Dedifferentiated amniotic fluid mesenchymal stem cell (primary cell): Measurements from ENCODE around the gene ACSS2.

Experiments
- DNase-seq: peaks from one replicate; pipeline ENCODE4 v3.0.0-alpha.2; 2016; ENCODE audit errors: extremely low spot score

Gene ACSS2

GRCh38 chr20:34946661-34947060, 70.2 kb downstream of the ACSS2 start:
- DNase-seq: no peak

- DNase-seq: no peak
These were observed 70.9 kb downstream of the ACSS2 start for GRCh38 chr20:34947336-34947735.

- DNase-seq: peak; percentile 47
These were observed 71.6 kb downstream of the ACSS2 start for GRCh38 chr20:34948030-34948429.

- DNase-seq: no peak
These were observed 72.7 kb downstream of the ACSS2 start for GRCh38 chr20:34949120-34949519.

- no peak for DNase-seq
These were observed 74.8 kb downstream of the ACSS2 start for GRCh38 chr20:34951252-34951651.

- DNase-seq: no peak
These were observed 75.2 kb downstream of the ACSS2 start for GRCh38 chr20:34951652-34952051.

- DNase-seq: no peak
These were observed 76.3 kb downstream of the ACSS2 start for GRCh38 chr20:34952671-34953070.

GRCh38 chr20:34953960-34954359, 77.5 kb downstream of the ACSS2 start:
- DNase-seq: no peak

GRCh38 chr20:34954904-34955230, 78.5 kb downstream of the ACSS2 start:
- DNase-seq: peak; percentile 23

GRCh38 chr20:34955231-34956040, 79.0 kb downstream of the ACSS2 start, which contains the start of the genes GSS and MYH7B:
Gene GSS (minus strand): TSS chr20:34955806. CDS start chr20:34951852, 3,954 bp downstream.
Gene MYH7B (plus strand): TSS chr20:34955868. CDS start chr20:34978006, 22,138 bp downstream.
- DNase-seq: peak; percentile 91

- no peak for DNase-seq
These were observed 79.6 kb downstream of the ACSS2 start for GRCh38 chr20:34956041-34956458.

- DNase-seq: no peak
These were observed 80.5 kb downstream of the ACSS2 start for GRCh38 chr20:34956751-34957472.

- DNase-seq: no peak
These were observed 88.1 kb downstream of the ACSS2 start for GRCh38 chr20:34964486-34964885.

- DNase-seq: no peak
These were observed 88.6 kb downstream of the ACSS2 start for GRCh38 chr20:34965051-34965450.

- DNase-seq: no peak
These were observed 91.0 kb downstream of the ACSS2 start for GRCh38 chr20:34967421-34967820.

- no peak for DNase-seq
These were observed 91.8 kb downstream of the ACSS2 start for GRCh38 chr20:34968042-34968775.

GRCh38 chr20:34970193-34970840, 93.9 kb downstream of the ACSS2 start:
- DNase-seq: no peak

- no peak for DNase-seq
These were observed 94.6 kb downstream of the ACSS2 start for GRCh38 chr20:34970846-34971560.

GRCh38 chr20:34971561-34972235, 95.3 kb downstream of the ACSS2 start:
- no peak for DNase-seq

- no peak for DNase-seq
These were observed 97.8 kb downstream of the ACSS2 start for GRCh38 chr20:34974246-34974645.

GRCh38 chr20:34976286-34976685, 99.9 kb downstream of the ACSS2 start:
- no peak for DNase-seq
